GM12878 (cell line): ENCODE data around the gene ADGRG1. TPM values are rescaled to one million over a fixed set of nuclear protein-coding genes. Genes with fewer than 3 reads are reported as not detected.

Source experiments
- ATAC-seq: fragments of 200-7000 bp; cut with Tn5 transposase; 3 replicates; pipeline ENCODE4 v1.9.1; 2020; ENCODE audit warnings: mild to moderate bottlenecking, moderate library complexity
- BruUV-seq: library from RNA; stranded (reverse); fragments of 400-500 nt; replicated peaks from 2 replicates; lab custom pipeline; 2021; lab: Mats Ljungman, UMichigan
- CTCF ChIA-PET: fragments of 300-600 bp; sonication (Branson Sonifier 250); formaldehyde crosslinking; extraction: SDS; loops from one replicate; lab custom pipeline; 2021; ENCODE audit warnings: inconsistent platforms; lab: Yijun Ruan, JAX
- POLR2A ChIA-PET: fragments of 350-600 bp; formaldehyde crosslinking; extraction: SDS; loops from one replicate; lab custom pipeline; 2021; ENCODE audit warnings: inconsistent platforms; lab: Charles Lee
- RAD21 ChIA-PET: fragments of 300-600 bp; sonication (Branson Sonifier 250); formaldehyde crosslinking; loops from one replicate; lab custom pipeline; 2023; ENCODE audit warnings: antibody characterized with exemption; ENCODE audit not compliant: unreplicated experiment; lab: Charles Lee
- SMC1A ChIA-PET: fragments of 300-600 bp; sonication (Branson Sonifier 250); formaldehyde crosslinking; loops from one replicate; lab custom pipeline; 2023; ENCODE audit not compliant: unreplicated experiment, uncharacterized antibody; lab: Charles Lee
- DNase-seq: peaks from one replicate; pipeline ENCODE4 v3.0.0-alpha.2; 2011; ENCODE audit warnings: low read depth, low spot score
- FAIRE-seq: peaks from 3 replicates; lab custom pipeline; 2011; peaks lifted over from hg19 to GRCh38; lab: Jason Lieb, UNC
- H2AFZ ChIP-seq: 2 replicates; pipeline ENCODE4 v1.6.0; 2011; ENCODE audit warnings: low read depth, low read length, control low read depth; ENCODE audit not compliant: control insufficient read depth
- H3K27ac ChIP-seq: 2 replicates; pipeline ENCODE4 v1.5.1; 2011; ENCODE audit warnings: control low read depth; ENCODE audit not compliant: control insufficient read depth, insufficient read depth
- H3K27me3 ChIP-seq, 2 experiments: replicated peaks in 1 of 2; 2 replicates each; pipeline versions ENCODE4 v1.6.0 to v1.6.1; 2011; ENCODE audit warnings: low read length in 1 of 2; ENCODE audit not compliant: control insufficient read depth in 2 of 2, insufficient read depth in 2 of 2
- H3K36me3 ChIP-seq, 2 experiments: 2 replicates each; pipeline ENCODE4 v1.5.1; 2011; ENCODE audit warnings: low read length in 1 of 2; ENCODE audit not compliant: control insufficient read depth in 2 of 2, insufficient read depth in 2 of 2
- H3K4me1 ChIP-seq: 2 replicates; pipeline ENCODE4 v1.6.1; 2011; ENCODE audit warnings: mild to moderate bottlenecking, low read length, moderate library complexity, mixed read lengths; ENCODE audit not compliant: control insufficient read depth, insufficient read depth
- H3K4me2 ChIP-seq: 2 replicates; pipeline ENCODE4 v1.6.0; 2011; ENCODE audit warnings: control low read depth; ENCODE audit not compliant: control insufficient read depth, insufficient read depth
- H3K4me3 ChIP-seq: fragments of 200-600 bp; sonication (generic); 2 replicates; pipeline ENCODE4 v1.5.1; 2016
- H3K79me2 ChIP-seq: 2 replicates; pipeline ENCODE4 v1.6.0; 2011; ENCODE audit warnings: low read length; ENCODE audit not compliant: control insufficient read depth, insufficient read depth
- H3K9ac ChIP-seq: 2 replicates; pipeline ENCODE4 v1.8.0; 2011; ENCODE audit warnings: low read length, control low read depth, mixed read lengths; ENCODE audit not compliant: control insufficient read depth, insufficient read depth
- H3K9me3 ChIP-seq: replicated peaks from 3 replicates; pipeline ENCODE4 v1.5.1; 2011; ENCODE audit warnings: mild to moderate bottlenecking, low read length; ENCODE audit not compliant: control insufficient read depth, insufficient read depth
- H4K20me1 ChIP-seq: 2 replicates; pipeline ENCODE4 v1.6.0; 2011; ENCODE audit not compliant: control insufficient read depth, insufficient read depth
- ATF7 ChIP-seq: fragments of 450-650 bp; IDR thresholded peaks from 2 replicates; pipeline ENCODE4 v1.6.1; 2016; ENCODE audit warnings: low read depth, mild to moderate bottlenecking
- CUX1 ChIP-seq: IDR thresholded peaks from 2 replicates; pipeline ENCODE4 v1.6.1; 2012; ENCODE audit warnings: improper control_type of control experiment, low read depth, low read length; ENCODE audit not compliant: insufficient replicate concordance
- KLF5 ChIP-seq: fragments of 450-650 bp; IDR thresholded peaks from 2 replicates; pipeline ENCODE4 v1.6.1; 2014; ENCODE audit warnings: mild to moderate bottlenecking; ENCODE audit not compliant: partially characterized antibody
- MAX ChIP-seq: IDR thresholded peaks from 2 replicates; pipeline ENCODE4 v1.6.1; 2012; ENCODE audit warnings: low read depth, low read length, improper control_type of control experiment
- MEF2A ChIP-seq: IDR thresholded peaks from 2 replicates; pipeline ENCODE4 v1.6.1; 2011; ENCODE audit warnings: low read depth, mild to moderate bottlenecking, low read length, moderate library complexity; ENCODE audit not compliant: insufficient read depth
- PRDM15 ChIP-seq: fragments of 450-650 bp; formaldehyde crosslinking; IDR thresholded peaks from 2 replicates; pipeline ENCODE4 v1.4.0; 2020; ENCODE audit warnings: mild to moderate bottlenecking, moderate library complexity
- SREBF2 ChIP-seq: IDR thresholded peaks from 2 replicates; pipeline ENCODE4 v1.6.1; 2012; ENCODE audit warnings: mild to moderate bottlenecking, low read length
- STAT1 ChIP-seq: fragments of 450-650 bp; conservative IDR thresholded peaks from 2 replicates; pipeline ENCODE4 v1.6.1; 2014; ENCODE audit warnings: antibody characterized with exemption, mild to moderate bottlenecking
- ZNF592 ChIP-seq: fragments of 450-650 bp; IDR thresholded peaks from 2 replicates; pipeline ENCODE4 v1.6.1; 2017; ENCODE audit warnings: mild to moderate bottlenecking, moderate library complexity
- WGBS: methylation state at CpG from one replicate; pipeline ENCODE4 v1.1.6; 2016; ENCODE audit warnings: low lambda C conversion rate; ENCODE audit not compliant: insufficient replicate concordance, insufficient coverage; ENCODE audit errors: missing lambda C conversion rate; 5-methylcytosine and 5-hydroxymethylcytosine counted together
- in situ Hi-C: fragments of 300-500 bp; cut with MboI; formaldehyde crosslinking; loops from 9 replicates; pipeline ENCODE4 v1.14.3; 2018; ENCODE audit warnings: mixed read lengths
- intact Hi-C: fragments of 100-400 bp; cut with micrococcal nuclease; formaldehyde crosslinking; loops from one replicate; pipeline ENCODE4 v1.14.2; 2022; ENCODE audit not compliant: unreplicated experiment
- polyA plus RNA-seq, 11 experiments: library from polyadenylated mRNA; depleted of rRNA in 4 of 11; unstranded in 6 of 11; stranded (reverse) in 5 of 11; fragments of >200 nt; fragmentation: Nextera tagmentation in 4 of 11; fragmentation: Illumina TruSeq in 1 of 11; extraction: Ambion mirVana in 4 of 11; extraction: Trizol in 1 of 11; gene quantifications; 1 replicate in 1 of 11; 2 replicates in 10 of 11; pipeline versions ENCODE4 v1.2.1 to v1.2.3, GENCODE V29; 2011 to 2016; ENCODE audit warnings: inconsistent platforms in 2 of 11, missing spikeins in 2 of 11, low read depth in 1 of 11
- total RNA-seq, 4 experiments: library from RNA; depleted of rRNA in 3 of 4; stranded (reverse); fragments of >200 nt in 3 of 4; fragmentation: Illumina TruSeq in 1 of 4; extraction: Trizol in 1 of 4; gene quantifications; 2 replicates each; pipeline versions ENCODE4 v1.2.1 to v1.2.3, GENCODE V29; 2013 to 2021

ADGRG1 gene
- total and polyA plus RNA-seq, 10 of the 15 experiments (the other 5 are each of a cell fraction or from before 2014, with no cell fraction given): 0.07 to 2.0 (median 0.75) TPM

- TF ChIP-seq ZNF592: no peak
Observed at GRCh38 chr16:57664662-57665025, 36.2 kb downstream of the ADGRG1 start (continued).

GRCh38 chr16:57665541-57665940 is 37.1 kb downstream of the ADGRG1 start:
- SMC1A ChIA-PET: no interaction called here
- Histone ChIP-seq H3K4me2 (no peak overlapping the region), H3K9ac (no peak overlapping the region), H3K4me3 (no peak overlapping the region), H3K27ac (no peak overlapping the region), H3K79me2 (no peaks in the 10 kb centered on the region), H4K20me1 (no peaks in the 10 kb centered on the region), H3K27me3 (peaks cover 0 to 3% of the 10 kb centered on the region in 2 experiments; a peak in 2 of 4 replicates), H3K4me1 (no peaks in the 10 kb centered on the region), H3K36me3 (no peaks in the 10 kb centered on the region), H3K9me3 (no peaks in the 10 kb centered on the region), H2AFZ (no peak overlapping the region)
- CTCF ChIA-PET: interaction anchor here (0.6 to 1.8 kb wide), 3 partner anchors 17 to 89 kb away, joined by 3 to 7 read pairs (median 3); no protein-coding TSS in a partner anchor
- POLR2A ChIA-PET: no interaction called here
- ATAC-seq (no peak), DNase-seq (no peak), FAIRE-seq (no peak)
- no TSS peak for BruUV-seq
- in situ Hi-C loops: no loop called here
- WGBS: 19% methylated on average over 4 of the region's 4 CpGs
- intact Hi-C loops: no loop called here
- RAD21 ChIA-PET: no interaction called here
- no peak for TF ChIP-seq SREBF2
- no peak for TF ChIP-seq ATF7
- TF ChIP-seq KLF5: no peak
- TF ChIP-seq STAT1: no peak
- TF ChIP-seq MAX: no peak
- no peak for TF ChIP-seq MEF2A
- TF ChIP-seq CUX1: no peak
- no peak for TF ChIP-seq PRDM15 (CRISPR knock-in tag)
